Keratinocyte (primary cell): ENCODE data around the gene SPATA9.

Experiments
- EZH2 ChIP-seq: IDR thresholded peaks from one replicate; pipeline ENCODE4 v1.6.1; 2012; ENCODE audit warnings: inconsistent platforms, mild to moderate bottlenecking, low read length, moderate library complexity
- TF ChIP-seq, protein P1 (sequence below), 3 experiments: IDR thresholded peaks in 1 of 3; conservative IDR thresholded peaks in 1 of 3; optimal IDR thresholded peaks in 1 of 3; 2 replicates in 2 of 3; 3 replicates in 1 of 3; pipeline versions ENCODE3 to v1.5.1; 2011; ENCODE audit warnings: low read length in 3 of 3, mild to moderate bottlenecking in 3 of 3, moderate library complexity in 2 of 3, control low read depth in 1 of 3, inconsistent platforms in 1 of 3; ENCODE audit not compliant: insufficient read depth in 2 of 3; ENCODE audit errors: extremely low read depth in 1 of 3

DNA sequence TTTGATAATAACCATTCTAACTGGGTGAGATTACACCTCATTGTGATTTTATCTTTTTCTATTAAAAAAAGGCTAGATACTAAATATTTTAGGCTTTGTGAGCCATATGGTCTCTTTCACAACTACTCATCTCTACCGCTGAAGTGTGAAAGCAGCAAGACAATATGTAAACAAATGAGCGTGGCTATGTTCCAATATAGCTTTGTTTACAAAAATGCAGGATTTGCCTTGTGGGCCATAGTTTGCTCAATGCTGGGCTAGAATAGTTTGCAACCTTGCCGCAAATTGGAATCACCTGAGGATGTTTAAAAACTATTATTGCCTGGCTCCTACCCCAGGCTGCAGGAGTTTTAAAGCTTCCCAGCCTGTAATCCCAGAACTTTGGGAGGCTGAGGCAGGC lies 73.1 kb downstream of the SPATA9 start:
- TF ChIP-seq, protein P1, sequence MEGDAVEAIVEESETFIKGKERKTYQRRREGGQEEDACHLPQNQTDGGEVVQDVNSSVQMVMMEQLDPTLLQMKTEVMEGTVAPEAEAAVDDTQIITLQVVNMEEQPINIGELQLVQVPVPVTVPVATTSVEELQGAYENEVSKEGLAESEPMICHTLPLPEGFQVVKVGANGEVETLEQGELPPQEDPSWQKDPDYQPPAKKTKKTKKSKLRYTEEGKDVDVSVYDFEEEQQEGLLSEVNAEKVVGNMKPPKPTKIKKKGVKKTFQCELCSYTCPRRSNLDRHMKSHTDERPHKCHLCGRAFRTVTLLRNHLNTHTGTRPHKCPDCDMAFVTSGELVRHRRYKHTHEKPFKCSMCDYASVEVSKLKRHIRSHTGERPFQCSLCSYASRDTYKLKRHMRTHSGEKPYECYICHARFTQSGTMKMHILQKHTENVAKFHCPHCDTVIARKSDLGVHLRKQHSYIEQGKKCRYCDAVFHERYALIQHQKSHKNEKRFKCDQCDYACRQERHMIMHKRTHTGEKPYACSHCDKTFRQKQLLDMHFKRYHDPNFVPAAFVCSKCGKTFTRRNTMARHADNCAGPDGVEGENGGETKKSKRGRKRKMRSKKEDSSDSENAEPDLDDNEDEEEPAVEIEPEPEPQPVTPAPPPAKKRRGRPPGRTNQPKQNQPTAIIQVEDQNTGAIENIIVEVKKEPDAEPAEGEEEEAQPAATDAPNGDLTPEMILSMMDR (optimal IDR thresholded peaks at IDR 0.05 in 1 of 3, IDR thresholded peaks at IDR 0.05 in 1 of 3, conservative IDR thresholded peaks at IDR 0.05 in 1 of 3; ENCODE audit: extremely low read depth in 1 of 3, insufficient read depth in 2 of 3, low read length in 3 of 3) = no peak
- TF ChIP-seq EZH2 = no peak
